T-helper 1 cell (primary cell): ENCODE data around the gene RAB36.

Source experiments
- DNase-seq, 5 donors: peaks; one replicate each; pipeline ENCODE4 v3.0.0-alpha.2; 2012 to 2020
- total RNA-seq, 4 donors: gene quantifications; one replicate each; lab custom pipeline; 2026; lab: John Stamatoyannopoulos, UW

Gene RAB36
- 1.1 to 2.3 (median 1.8) reads per million in 4 donors for total RNA-seq

- DNase-seq, result peak; percentile 90 to 97 (median 94)
Measured at GRCh38 chr22:23144932-23145877, at the start of gene RAB36. Gene RAB36 (plus strand): TSS chr22:23145477. CDS start chr22:23146617, 1,140 bp downstream.

DNA sequence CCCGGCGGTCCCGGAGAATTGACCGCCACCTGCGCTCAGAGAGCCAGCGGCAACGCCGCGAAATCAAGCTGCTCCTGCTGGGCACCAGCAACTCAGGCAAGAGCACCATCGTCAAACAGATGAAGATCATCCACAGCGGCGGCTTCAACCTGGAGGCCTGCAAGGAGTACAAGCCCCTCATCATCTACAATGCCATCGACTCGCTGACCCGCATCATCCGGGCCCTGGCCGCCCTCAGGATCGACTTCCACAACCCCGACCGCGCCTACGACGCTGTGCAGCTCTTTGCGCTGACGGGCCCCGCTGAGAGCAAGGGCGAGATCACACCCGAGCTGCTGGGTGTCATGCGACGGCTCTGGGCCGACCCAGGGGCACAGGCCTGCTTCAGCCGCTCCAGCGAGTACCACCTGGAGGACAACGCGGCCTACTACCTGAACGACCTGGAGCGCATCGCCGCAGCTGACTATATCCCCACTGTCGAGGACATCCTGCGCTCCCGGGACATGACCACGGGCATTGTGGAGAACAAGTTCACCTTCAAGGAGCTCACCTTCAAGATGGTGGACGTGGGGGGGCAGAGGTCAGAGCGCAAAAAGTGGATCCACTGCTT, 49.4 kb upstream of the RAB36 start:
- DNase-seq, result no peak

GRCh38 chr22:23097412-23098229, 47.7 kb upstream of the RAB36 start:
- DNase-seq, result no peak

- no peak for DNase-seq
Measured at GRCh38 chr22:23098230-23098705, 47.0 kb upstream of the RAB36 start.

GRCh38 chr22:23098718-23099530, 46.4 kb upstream of the RAB36 start:
- DNase-seq, result no peak

DNA sequence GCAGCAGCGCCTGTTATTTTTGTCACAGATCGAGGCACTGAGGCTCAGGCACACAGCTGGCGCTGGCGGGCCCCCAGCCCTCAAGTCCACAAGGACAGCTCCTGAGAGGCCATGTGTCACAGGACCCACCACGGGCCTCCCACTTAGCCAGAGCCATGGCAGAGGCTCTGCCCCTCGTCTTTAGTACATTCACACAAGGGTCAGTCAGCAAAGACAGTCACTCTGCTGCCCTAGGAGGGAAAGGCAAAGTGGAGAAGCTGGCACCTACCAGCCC, 45.8 kb upstream of the RAB36 start:
- no peak for DNase-seq

- no peak for DNase-seq
Measured at GRCh38 chr22:23100124-23100801, 45.0 kb upstream of the RAB36 start.

DNA sequence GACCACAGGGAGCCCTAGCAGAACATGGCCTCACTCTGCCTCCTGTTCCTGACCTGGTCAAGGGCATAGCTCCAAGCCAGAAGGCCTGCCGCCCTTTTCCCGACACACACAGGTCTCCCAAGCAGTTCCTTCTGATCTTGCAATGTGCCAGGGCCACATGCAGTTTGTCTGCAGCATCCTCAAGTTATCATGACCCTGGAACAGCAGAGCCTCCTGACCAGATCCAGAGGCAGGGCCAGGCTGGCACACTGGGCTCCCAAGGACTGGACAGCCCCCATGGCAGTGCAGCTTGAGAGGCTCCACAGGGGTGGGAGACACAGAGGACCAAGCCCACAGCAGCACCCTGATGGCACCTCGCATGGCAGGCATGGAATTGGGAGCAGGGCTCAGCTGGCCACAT, 43.8 kb upstream of the RAB36 start:
- no peak for DNase-seq

GRCh38 chr22:23102002-23102655, 43.1 kb upstream of the RAB36 start:
- no peak for DNase-seq

DNA sequence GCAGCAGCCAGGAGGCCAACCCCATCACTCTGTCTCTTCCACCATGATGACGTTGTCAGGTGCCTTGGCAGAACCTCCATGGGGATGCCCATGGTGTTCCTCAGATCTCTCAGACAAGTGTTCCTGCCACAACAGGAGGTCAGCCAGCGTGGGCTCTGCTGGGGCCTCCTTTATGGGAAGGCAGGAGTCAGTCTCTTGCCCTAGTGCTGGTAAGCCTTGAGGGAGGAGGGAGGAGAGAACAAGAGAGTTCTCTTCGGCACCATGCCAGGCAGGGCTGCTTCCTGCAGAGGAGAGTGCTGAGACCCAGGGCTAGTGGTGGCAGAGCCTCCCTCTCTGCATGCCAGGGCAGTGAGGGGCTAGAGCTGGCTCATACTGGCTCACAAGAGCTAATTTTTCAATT, 42.5 kb upstream of the RAB36 start:
- DNase-seq, result no peak

DNA sequence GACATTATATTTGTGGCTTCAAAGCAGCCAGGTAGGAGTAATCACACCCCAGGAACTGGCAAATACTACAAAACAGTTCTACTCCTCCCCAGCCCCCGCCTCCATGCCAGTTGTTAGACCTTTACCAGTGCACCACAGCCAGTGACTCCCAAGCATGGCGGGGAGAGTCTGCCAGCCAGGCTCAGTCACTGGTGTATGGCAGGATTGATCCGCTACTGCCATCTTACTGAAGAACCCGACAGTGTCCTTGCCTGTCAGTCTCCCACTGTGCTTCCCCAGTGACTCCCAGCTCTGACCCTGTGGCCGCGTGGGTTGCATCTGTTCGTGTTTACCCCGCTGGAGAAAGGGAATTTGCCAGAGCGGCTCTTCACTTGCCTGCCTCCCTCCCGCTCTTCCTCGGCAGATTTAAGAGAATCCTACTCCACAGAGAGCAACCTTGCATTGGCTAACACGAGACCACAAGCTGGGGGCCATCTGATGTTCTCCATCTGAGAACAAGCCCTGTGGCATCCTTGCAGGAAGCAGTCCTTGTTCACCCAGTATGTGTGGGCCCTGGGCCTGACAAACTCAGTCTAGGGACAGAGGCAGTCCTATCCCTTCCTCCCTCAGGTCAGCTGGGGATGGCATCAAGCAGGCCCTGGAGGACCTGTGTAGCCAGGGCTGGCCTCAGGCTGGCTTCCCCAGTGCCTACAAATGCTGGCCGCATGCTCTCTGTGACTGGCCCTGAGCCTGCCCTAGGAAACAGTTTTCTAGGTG, 41.9 kb upstream of the RAB36 start:
- no peak for DNase-seq

- no peak for DNase-seq
Measured at GRCh38 chr22:23104187-23104971, 40.9 kb upstream of the RAB36 start.

DNA sequence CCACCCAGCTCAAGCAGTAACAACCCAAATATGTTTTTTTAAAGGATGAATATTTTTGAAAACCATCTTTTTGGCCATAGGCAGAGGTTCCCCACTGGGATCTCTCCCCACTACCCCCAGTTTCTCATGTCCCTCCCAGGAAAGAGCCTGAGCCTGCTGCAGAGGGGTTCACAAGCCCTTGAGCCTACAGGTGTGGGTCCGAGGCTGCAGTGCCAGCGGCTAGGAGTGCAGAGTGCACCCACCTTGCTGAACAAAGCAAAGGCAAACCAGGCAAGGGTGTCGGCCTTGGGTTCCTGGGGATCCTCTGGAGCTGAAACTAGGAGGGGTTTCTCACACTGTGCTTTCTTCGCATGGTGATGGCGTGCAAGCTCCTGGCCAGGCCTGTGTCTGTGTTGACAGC, 40.0 kb upstream of the RAB36 start:
- no peak for DNase-seq

DNA sequence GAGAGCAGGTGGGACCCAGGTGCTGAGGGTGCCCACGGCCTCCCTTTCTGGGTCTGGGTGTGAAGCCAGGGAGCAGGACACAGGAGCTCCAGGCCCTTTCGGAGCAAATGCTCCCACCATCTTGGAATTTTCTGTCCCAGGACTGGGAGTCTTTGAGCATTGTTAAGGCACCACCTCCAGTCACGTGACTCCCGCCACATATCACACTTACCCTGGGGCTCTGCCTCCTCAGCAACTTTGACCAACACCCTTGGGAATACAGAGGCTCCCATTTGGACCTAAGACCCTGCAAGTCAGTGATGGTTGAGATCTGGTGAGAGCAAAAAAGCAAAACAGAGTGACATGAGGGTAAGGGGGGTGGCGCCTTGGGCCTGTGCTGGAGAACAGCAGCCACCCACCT, 39.4 kb upstream of the RAB36 start:
- DNase-seq, result no peak

DNA sequence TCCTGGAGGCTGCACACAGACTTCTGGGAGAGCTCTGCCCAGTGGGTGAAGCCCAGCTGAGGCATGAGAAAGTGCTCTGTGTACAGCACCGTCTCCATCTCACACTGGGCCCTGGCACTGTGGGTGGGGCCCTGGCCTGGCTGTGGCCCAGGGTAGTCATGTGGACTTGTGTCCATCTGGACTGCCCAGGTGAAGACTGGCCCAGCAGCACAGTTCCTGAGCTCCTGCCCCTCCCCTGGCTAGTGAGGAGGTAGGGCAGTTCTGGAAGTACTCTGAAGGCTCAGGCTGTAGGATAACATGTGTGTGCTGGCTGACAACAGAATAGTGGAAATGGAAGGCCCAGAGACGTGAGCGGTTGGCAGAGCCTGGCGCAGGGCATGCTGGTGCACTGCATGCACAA, 38.9 kb upstream of the RAB36 start:
- DNase-seq, result no peak

- no peak for DNase-seq
Measured at GRCh38 chr22:23106906-23107367, 38.3 kb upstream of the RAB36 start.

DNA sequence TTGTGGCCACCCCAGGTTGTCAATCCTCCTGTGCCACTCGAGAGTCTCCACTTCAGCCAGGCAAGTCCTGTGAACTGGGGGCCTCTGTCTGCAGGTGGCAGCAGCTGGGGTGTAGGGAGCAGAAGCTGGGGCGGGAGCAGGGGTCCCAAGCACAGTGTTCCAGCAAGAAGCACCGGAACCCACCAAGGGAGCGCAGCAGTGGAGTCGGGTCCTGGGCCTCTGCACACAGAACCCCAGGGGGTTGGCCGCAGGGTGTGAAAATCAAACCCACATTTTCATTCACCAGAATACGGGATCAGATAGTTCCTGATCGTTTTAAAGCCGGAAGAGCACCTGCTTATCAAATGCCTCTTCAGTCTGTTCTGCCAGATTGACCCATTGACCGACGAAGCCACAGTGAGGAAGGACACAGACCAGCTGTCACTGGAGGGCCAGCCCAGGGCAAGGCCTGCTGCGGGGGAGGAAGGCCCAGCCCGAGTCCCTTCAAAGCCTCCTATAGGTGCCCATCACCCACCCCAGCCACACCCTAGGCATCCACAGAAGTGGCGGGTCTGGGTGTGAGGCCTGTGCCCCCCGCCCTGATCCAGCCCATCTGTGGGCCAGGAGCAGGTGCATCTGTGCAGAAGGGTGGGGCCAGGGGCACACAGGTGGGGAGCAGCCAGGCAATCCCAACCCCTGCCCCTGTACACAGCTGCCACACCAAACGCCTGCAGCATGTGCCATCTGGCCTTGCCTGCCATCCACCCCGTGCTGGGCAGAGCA, 37.6 kb upstream of the RAB36 start:
- no peak for DNase-seq

DNA sequence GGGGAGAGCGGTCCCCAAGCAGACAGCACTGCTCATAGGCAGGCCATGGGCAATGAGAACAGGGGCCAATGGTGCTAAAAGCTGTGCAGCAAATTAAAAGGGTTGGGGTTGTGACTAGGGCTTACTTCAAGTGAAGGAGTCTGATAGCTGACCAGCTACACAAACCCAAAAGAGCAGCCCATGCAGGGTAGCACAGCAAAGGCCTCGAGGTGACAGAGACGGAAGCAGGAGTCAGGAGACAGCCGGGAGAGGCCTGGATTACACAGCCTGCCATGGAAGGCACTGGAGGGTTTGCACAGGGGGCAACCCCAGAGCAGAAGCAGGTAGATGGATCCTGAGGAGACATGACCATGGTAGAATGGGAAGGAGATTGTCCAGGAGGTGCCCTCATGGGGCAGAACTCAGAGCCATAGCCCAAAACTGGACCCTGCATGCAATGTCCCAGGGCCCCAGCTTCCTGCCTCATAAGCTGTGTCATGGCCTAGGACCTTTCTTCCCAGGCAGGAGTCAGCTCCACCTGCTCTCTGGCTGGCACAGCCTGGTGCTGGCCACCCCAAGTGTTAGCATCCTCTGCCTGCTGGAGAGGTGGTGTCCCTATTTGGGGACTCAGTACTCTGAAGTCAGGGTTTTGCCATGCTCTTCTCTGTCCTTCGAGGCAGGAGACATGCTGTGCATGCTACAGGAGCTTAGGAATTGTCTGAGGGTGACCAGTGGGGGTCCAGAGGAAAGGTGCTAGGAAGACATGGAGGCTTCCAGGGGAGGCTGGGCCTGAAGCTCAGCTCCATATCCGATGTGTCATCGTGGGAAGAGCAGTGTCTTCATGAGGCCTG, 36.8 kb upstream of the RAB36 start:
- DNase-seq, result no peak
